Activated CD4-positive, alpha-beta memory T cell treated with anti-CD3 and anti-CD28 coated beads for 36 hours (primary cell): ENCODE results near the gene CDKN2AIPNL. TPM values are rescaled to one million over a fixed set of nuclear protein-coding genes. Genes with fewer than 3 reads are reported as not detected.

Experiments
- CTCF ChIA-PET: fragments of 350-600 bp; sonication (Branson Sonifier 250); formaldehyde crosslinking; loops from one replicate; lab custom pipeline; 2021; ENCODE audit warnings: antibody characterized with exemption, inconsistent platforms; lab: Charles Lee
- POLR2A ChIA-PET: fragments of 350-600 bp; sonication (Branson Sonifier 250); formaldehyde crosslinking; loops from one replicate; lab custom pipeline; 2021; ENCODE audit warnings: antibody characterized with exemption; lab: Charles Lee
- DNase-seq: peaks from one replicate; pipeline ENCODE4 v3.0.0-alpha.2; 2020
- H3K27ac Mint-ChIP-seq: one replicate; pipeline ENCODE4 v1.8.0; 2021; ENCODE audit warnings: mixed read lengths
- H3K27me3 Mint-ChIP-seq: one replicate; pipeline ENCODE4 v1.8.0; 2021; ENCODE audit warnings: mixed read lengths
- H3K36me3 Mint-ChIP-seq: one replicate; pipeline ENCODE4 v1.8.0; 2021; ENCODE audit warnings: mixed read lengths
- H3K4me1 Mint-ChIP-seq: one replicate; pipeline ENCODE4 v1.8.0; 2021; ENCODE audit warnings: low read depth, mixed read lengths
- H3K4me3 Mint-ChIP-seq: one replicate; pipeline ENCODE4 v1.8.0; 2021; ENCODE audit warnings: mild to moderate bottlenecking, mixed read lengths
- H3K9me3 Mint-ChIP-seq: one replicate; pipeline ENCODE4 v1.8.0; 2021; ENCODE audit warnings: mixed read lengths
- intact Hi-C: fragments of 100-400 bp; cut with micrococcal nuclease; formaldehyde crosslinking; loops from one replicate; pipeline ENCODE4 v1.15.1; 2023
- total RNA-seq, 2 experiments: library from RNA; stranded (reverse); gene quantifications; one replicate each; pipeline ENCODE4 v1.2.3, GENCODE V29; 2021

CDKN2AIPNL gene
- total RNA-seq, 2 experiments from 2014 or later, result 32.0 to 33.3 TPM

DNA sequence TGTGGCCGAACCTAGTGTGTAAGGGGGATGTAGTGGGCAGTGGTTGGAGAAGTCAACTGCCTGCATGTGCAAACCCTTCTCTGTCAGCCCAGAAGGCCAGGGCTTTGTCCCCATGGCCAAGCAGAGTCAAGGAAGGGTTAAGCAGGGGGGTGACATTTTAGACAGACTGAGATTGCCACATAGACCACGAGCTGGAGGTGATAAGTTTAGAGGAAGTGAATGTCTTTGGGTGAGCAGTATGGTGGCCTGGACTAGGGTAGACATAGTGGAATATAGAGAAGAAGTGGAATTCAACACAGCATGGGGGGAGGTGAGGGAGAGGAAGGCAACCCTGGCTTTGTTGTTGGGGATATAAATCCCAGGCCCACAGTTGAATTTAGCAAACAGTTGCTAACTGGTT, 38.7 kb upstream of the CDKN2AIPNL start:
- no peaks in the 10 kb centered on the region for H3K36me3 Mint-ChIP-seq
- H3K9me3 Mint-ChIP-seq, result no peaks in the 10 kb centered on the region
- intact Hi-C loops, result no loop called here
- no peak overlapping the region for H3K4me3 Mint-ChIP-seq
- ChIA-PET POLR2A (no interaction called here), CTCF (no interaction called here)
- no peak overlapping the region for H3K27ac Mint-ChIP-seq
- H3K27me3 Mint-ChIP-seq, result no peaks in the 10 kb centered on the region
- no peak for DNase-seq
- no peaks in the 10 kb centered on the region for H3K4me1 Mint-ChIP-seq

DNA sequence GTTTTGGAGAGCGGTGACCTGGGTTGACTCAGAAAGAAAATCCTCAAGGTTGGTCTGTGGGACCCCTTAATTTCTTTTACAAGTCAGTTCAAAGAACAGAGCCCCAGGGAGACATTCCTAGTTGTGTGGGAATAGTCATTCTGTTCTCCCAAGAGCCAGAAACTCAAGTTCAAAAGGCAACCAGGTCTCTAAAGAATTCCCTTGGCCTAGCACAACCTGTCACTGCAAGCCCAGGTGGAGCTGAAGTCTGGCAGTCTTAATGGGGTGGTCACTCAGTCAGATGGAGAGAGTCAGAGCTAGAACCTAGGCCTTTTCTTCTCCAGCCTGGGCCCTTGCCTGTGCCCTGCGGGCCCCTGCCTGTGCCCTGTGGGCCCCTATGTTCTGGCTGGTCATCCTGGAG, 37.5 kb upstream of the CDKN2AIPNL start:
- DNase-seq, result no peak
- ChIA-PET POLR2A (interaction anchor here (1.4 kb wide), 1 partner anchor 12 kb away, joined by 3 read pairs; no protein-coding TSS in a partner anchor), CTCF (no interaction called here)
- no peaks in the 10 kb centered on the region for H3K4me1 Mint-ChIP-seq
- H3K36me3 Mint-ChIP-seq, result no peaks in the 10 kb centered on the region
- H3K9me3 Mint-ChIP-seq, result no peaks in the 10 kb centered on the region
- intact Hi-C loops, result no loop called here
- H3K27me3 Mint-ChIP-seq, result no peaks in the 10 kb centered on the region
- no peak overlapping the region for H3K4me3 Mint-ChIP-seq
- no peak overlapping the region for H3K27ac Mint-ChIP-seq

DNA sequence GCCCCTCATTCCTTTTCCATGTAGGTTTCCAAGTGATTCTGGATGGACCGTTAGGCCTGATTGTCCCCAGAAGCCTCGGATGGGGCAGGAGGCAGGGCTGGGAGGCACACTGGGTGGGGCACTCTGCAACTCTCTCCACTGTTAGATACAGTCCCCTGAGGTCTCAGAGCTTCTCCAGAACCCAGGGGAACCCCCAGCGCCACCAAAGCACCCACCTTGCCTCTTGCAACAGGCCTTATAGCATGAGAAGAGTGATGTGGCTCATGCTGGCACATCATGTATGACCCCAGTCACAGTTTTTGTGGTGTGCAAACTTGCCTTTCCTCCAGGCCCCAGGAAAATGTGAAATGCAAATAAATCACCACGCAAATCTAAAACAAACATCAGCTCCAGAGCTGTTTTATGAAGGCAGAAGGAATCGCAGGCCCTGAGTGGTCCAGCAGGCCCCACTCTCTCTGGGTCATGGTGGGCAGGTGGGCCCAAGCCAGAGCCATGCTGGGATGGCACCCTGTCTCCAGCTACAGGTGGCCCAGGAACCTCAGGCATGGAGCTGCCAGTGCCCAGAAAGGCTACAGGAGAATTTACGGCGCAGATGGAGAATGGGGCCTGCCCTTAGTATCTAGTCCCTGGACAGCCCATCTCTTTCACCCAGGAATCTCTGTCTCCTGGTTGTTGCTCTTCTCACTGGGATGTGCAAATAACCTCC, 36.3 kb upstream of the CDKN2AIPNL start:
- Mint-ChIP-seq H3K27ac (no peak overlapping the region), H3K27me3 (no peaks in the 10 kb centered on the region), H3K36me3 (no peaks in the 10 kb centered on the region), H3K4me1 (no peaks in the 10 kb centered on the region), H3K9me3 (no peaks in the 10 kb centered on the region), H3K4me3 (no peak overlapping the region)
- CTCF ChIA-PET, result interaction anchor here (0.7 kb wide), 1 partner anchor 11 kb away, joined by 3 read pairs; no protein-coding TSS in a partner anchor
- no peak for DNase-seq
- intact Hi-C loops, result no loop called here
- POLR2A ChIA-PET, result interaction anchor here (1.4 kb wide), 1 partner anchor 11 kb away, joined by 3 read pairs; no protein-coding TSS in a partner anchor

DNA sequence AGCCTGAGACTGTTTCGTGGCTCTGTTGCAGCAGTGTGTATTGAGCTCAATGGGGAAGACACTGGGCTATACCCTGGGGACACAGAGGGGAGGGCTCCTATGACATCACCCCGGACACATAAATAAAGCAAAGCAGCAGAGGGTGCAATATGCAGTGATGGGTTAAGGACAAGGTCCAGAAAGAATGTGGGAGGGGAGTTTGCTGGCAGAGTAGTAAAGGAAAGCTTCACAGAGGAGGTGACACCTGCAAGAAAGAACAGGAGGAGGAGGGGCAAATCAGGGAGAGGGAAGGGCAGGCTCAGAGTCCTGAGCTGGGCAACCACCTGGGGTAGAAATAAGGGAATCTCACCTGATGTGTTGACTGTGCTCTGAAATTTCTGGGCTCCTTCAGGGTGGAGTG, 35.3 kb upstream of the CDKN2AIPNL start:
- no peak overlapping the region for H3K4me3 Mint-ChIP-seq
- ChIA-PET POLR2A (no interaction called here), CTCF (interaction anchor here (1.3 kb wide), 1 partner anchor 131 kb away, joined by 3 read pairs; no protein-coding TSS in a partner anchor)
- H3K4me1 Mint-ChIP-seq, result no peaks in the 10 kb centered on the region
- intact Hi-C loops, result no loop called here
- H3K27me3 Mint-ChIP-seq, result no peaks in the 10 kb centered on the region
- no peaks in the 10 kb centered on the region for H3K9me3 Mint-ChIP-seq
- no peaks in the 10 kb centered on the region for H3K36me3 Mint-ChIP-seq
- no peak overlapping the region for H3K27ac Mint-ChIP-seq
- DNase-seq, result no peak

DNA sequence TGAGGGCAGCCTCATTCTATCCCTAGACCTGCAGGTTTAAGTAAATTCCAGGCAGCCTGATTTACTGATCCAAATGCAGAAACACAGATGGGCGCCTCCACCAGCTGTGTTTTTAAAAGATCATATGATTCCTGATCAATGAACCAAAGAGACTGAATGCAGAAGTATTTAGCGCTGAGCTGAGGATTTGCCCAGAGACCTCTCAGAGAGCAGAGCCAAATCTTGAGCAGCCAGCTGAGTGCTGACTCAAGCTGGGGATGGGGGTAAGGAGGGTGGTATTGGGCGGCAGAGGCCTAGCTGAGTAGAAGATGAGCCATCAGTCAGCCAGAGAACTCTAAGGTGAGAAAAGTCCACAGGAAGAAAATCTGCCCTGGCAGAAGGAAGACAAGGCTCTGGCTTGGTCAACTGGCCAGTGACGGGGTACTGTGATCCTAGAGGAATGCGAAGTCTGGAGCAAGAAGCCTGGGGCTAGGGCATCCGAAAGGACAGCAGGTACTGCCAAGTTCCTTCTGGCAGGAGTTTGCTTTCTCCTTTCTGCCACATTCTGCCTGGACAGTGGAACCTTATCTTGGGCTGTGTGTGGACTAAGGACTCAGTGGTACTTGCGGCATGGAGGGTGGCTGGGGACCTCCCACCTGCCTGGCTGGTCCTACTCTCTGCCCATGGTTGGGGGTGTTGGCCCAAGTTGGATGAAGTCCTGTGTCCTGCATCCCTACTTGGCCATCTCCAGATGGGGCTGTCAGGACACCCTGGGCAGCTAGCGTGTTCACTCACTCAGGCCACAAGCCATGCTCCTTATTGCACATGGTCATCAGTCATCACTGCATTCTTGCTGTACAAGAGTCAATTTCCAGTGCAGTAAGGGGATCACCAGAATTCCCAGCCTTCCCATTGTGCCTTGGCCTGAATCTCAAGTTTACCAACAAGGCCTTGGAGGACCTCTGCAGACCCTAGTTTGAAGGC, 34.5 kb upstream of the CDKN2AIPNL start:
- no peaks in the 10 kb centered on the region for H3K4me1 Mint-ChIP-seq
- H3K9me3 Mint-ChIP-seq, result no peaks in the 10 kb centered on the region
- no peak for DNase-seq
- no peak overlapping the region for H3K4me3 Mint-ChIP-seq
- H3K27ac Mint-ChIP-seq, result no peak overlapping the region
- H3K27me3 Mint-ChIP-seq, result no peaks in the 10 kb centered on the region
- intact Hi-C loops, result no loop called here
- no peaks in the 10 kb centered on the region for H3K36me3 Mint-ChIP-seq
- ChIA-PET POLR2A (interaction anchor here (0.6 kb wide), 1 partner anchor 577 kb away, joined by 3 read pairs; no protein-coding TSS in a partner anchor), CTCF (interaction anchor here (1.3 kb wide), 1 partner anchor 132 kb away, joined by 3 read pairs; no protein-coding TSS in a partner anchor)

DNA sequence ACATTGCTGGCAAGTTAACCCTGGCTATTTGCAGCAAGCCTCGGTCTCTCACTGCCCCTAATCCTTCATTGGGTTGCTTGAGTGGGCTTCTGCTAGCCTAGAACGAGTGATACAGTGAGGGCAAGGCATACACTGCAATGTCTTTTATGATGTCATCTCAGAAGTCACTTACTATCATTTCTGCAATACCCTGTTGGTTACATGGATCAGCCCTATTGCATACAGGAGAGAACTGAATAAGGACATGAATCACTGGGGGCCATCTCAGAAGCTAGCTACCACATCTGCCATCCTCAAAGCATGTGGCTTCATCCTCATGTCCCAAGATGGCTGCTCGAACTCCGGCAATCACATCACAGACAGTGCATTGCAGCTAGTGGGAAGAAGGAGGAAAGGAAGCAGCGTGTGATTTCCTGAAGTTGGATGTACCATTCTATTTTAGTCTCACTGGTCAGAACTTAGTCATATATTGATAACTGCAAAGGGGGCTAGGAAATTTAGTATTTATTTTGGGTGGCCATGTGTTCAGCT, 33.3 kb upstream of the CDKN2AIPNL start:
- POLR2A ChIA-PET, result no interaction called here
- H3K36me3 Mint-ChIP-seq, result no peaks in the 10 kb centered on the region
- no peaks in the 10 kb centered on the region for H3K9me3 Mint-ChIP-seq
- H3K4me1 Mint-ChIP-seq, result no peaks in the 10 kb centered on the region
- CTCF ChIA-PET, result no interaction called here
- no peak for DNase-seq
- intact Hi-C loops, result no loop called here
- no peak overlapping the region for H3K4me3 Mint-ChIP-seq
- no peak overlapping the region for H3K27ac Mint-ChIP-seq
- no peaks in the 10 kb centered on the region for H3K27me3 Mint-ChIP-seq

DNA sequence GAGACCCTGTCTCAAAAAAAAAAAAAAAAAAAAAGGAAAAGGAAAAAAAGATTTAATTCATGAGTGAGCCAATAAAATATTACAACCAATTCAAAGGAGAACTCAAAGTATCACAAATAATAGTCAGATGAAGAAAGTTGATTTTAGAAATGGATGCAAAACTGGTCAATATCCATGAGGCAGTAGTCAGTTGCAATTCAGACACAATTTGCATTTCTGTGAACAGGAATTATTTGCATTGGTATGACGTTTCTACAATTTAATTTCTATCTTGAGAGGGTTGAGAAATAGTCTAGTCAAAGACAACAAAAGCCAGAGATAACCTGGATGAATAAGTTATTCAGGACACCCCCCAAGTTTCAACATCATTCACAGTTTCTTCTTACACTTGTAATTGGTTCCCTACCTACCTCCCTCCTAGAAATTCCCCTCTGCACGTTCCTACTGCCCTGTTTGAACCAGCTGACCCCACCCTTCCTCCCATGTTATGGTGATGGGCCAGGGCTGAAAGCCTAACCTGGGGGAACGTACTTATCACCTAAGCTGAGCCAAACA, 28.6 kb upstream of the CDKN2AIPNL start:
- no peak for DNase-seq
- Mint-ChIP-seq H3K9me3 (no peaks in the 10 kb centered on the region), H3K27ac (no peak overlapping the region), H3K4me1 (peaks cover 19% of the 10 kb centered on the region), H3K27me3 (no peaks in the 10 kb centered on the region), H3K36me3 (no peaks in the 10 kb centered on the region), H3K4me3 (no peak overlapping the region)
- intact Hi-C loops, result no loop called here
- CTCF ChIA-PET, result no interaction called here
- POLR2A ChIA-PET, result no interaction called here

DNA sequence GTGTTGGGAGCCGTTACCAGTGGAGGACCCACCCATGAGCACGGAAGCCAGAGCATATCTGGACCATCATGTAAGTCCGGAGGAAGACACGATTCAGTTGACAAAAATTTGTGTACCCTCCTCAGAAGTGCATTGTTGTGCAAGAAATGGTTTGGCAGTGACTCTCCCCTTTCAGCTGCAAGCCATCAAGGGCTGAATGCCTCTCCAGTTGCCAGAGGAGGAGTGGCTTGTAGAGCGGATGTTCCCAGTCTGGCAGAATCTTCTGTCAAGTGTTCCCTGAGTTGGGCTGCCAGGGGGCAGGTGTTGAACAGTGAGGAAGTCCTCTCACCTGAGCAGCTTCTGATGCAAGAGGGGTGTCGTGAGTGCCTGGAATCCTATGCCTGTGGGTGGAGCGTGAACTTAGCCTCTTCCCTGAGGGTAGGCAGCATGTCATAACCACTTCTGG, 27.6 kb upstream of the CDKN2AIPNL start:
- no peak overlapping the region for H3K4me3 Mint-ChIP-seq
- ChIA-PET POLR2A (no interaction called here), CTCF (no interaction called here)
- H3K27ac Mint-ChIP-seq, result no peak overlapping the region
- DNase-seq, result no peak
- intact Hi-C loops, result no loop called here
- H3K27me3 Mint-ChIP-seq, result no peaks in the 10 kb centered on the region
- no peaks in the 10 kb centered on the region for H3K9me3 Mint-ChIP-seq
- peaks cover 20% of the 10 kb centered on the region for H3K4me1 Mint-ChIP-seq
- H3K36me3 Mint-ChIP-seq, result no peaks in the 10 kb centered on the region

DNA sequence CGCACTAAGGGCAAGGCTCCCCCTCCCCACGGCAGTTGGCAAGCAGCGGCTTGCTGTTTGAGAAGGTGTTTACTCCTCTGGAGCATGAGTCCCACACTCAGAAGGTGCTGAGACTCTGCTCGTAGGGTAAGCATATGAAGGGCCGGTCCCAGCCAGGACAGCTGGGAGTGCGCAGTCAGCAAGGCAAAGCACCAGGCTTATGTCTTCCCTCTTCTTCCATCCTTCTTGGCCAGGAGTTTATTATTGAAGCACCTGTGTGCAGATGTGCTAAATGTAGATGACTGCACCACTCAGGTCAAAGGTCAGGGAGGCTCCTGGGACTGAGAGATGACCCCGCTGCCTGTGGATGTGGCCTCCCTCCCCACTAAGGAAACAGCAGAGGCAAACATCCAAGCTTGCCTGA, 27.0 kb upstream of the CDKN2AIPNL start:
- no peak for DNase-seq
- Mint-ChIP-seq H3K4me3 (no peak overlapping the region), H3K9me3 (no peaks in the 10 kb centered on the region), H3K4me1 (peaks cover 21% of the 10 kb centered on the region), H3K36me3 (no peaks in the 10 kb centered on the region), H3K27ac (no peak overlapping the region), H3K27me3 (no peaks in the 10 kb centered on the region)
- CTCF ChIA-PET, result interaction anchor here (0.6 kb wide), 1 partner anchor 64 kb away, joined by 3 read pairs; no protein-coding TSS in a partner anchor
- intact Hi-C loops, result no loop called here
- POLR2A ChIA-PET, result no interaction called here

DNA sequence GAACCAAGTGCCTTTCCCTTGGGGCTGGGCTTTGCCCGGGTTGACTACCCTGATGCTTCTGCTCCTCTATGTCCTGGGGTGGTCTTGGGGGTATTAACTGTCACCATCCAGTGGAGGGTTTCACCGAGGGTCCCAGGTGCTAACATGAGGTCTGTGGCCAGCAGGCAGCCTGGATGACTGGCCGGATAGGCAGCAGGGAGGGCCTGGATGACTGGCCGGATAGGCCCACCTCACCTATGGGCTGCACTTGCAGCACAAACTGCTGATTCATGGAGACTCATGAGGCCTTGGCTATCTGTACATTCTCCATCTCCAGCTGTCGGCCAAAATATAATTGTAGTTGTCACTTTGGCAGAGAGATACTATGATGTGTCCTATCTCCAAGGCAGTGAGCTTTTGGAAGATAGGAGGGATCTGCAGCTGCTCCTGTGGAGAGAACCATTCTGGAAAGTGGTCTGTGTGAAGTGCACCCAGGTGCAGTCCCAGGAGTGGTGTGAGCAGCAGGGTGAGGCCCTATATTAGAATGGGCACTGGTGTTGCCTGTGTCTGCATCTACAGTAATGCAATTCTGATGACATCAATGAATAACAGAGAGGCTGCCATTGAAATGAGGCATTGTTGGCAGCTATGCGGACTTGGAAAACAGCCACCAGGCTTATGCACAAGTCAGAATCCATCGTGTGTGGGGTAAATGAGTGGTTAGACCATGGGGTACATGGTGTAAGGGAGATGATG, 26.3 kb upstream of the CDKN2AIPNL start:
- peaks cover 22% of the 10 kb centered on the region for H3K4me1 Mint-ChIP-seq
- intact Hi-C loops, result loop anchor here (1.0 to 2.0 kb wide), 2 partner anchors 65 to 88 kb away; no protein-coding TSS in a partner anchor
- H3K27ac Mint-ChIP-seq, result no peak overlapping the region

DNA sequence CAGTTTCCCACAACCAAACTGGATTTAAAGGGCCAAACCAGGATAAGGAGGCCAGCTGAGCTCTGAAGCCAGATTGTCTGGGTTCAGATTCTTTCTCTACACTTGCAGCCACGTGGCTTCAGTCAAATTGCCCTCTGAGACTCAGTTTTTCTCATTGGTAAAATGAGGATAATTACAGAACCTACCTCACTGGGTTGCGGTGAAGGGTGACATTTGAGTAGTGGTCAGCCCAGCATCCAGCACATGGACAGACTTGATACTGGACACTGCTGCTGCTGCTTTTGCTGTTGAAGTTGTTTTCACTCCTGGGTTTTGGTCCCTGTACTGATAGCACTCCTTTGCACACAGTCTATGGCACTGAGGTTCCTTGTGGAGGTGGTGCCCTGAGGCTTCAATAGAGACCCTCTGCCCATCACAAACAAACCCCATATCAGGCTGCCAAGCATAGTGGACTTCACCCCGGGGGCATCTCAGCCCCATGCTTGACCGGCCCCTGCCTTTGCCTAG, 25.7 kb upstream of the CDKN2AIPNL start:
- intact Hi-C loops, result loop anchor here (1.0 to 2.0 kb wide), 2 partner anchors 65 to 89 kb away; no protein-coding TSS in a partner anchor
- CTCF ChIA-PET, result interaction anchor here (0.6 to 2.1 kb wide), 6 partner anchors 10 to 150 kb away, joined by 3 to 9 read pairs (median 4); partner anchors contain the start of gene CDKN2AIPNL
- H3K4me3 Mint-ChIP-seq, result no peak overlapping the region

More for the DNA sequence above, 26.3 kb upstream of the CDKN2AIPNL start:
- Mint-ChIP-seq H3K36me3 (no peaks in the 10 kb centered on the region), H3K4me3 (no peak overlapping the region), H3K27me3 (no peaks in the 10 kb centered on the region), H3K9me3 (no peaks in the 10 kb centered on the region)
- no peak for DNase-seq
- CTCF ChIA-PET, result interaction anchor here (0.7 to 1.4 kb wide), 3 partner anchors 28 to 149 kb away, joined by 3 to 6 read pairs (median 3); no protein-coding TSS in a partner anchor
- POLR2A ChIA-PET, result interaction anchor here (1.9 to 2.3 kb wide), 2 partner anchors 65 to 66 kb away, joined by 6 to 7 read pairs; partner anchors contain the start of gene UBE2B

More for the DNA sequence above, 25.7 kb upstream of the CDKN2AIPNL start:
- no peaks in the 10 kb centered on the region for H3K9me3 Mint-ChIP-seq
- DNase-seq, result no peak
- POLR2A ChIA-PET, result interaction anchor here (1.0 to 2.3 kb wide), 6 partner anchors 11 to 90 kb away, joined by 3 to 7 read pairs (median 4); partner anchors contain the start of gene UBE2B
- no peaks in the 10 kb centered on the region for H3K36me3 Mint-ChIP-seq
- H3K27me3 Mint-ChIP-seq, result no peaks in the 10 kb centered on the region
- peaks cover 28% of the 10 kb centered on the region for H3K4me1 Mint-ChIP-seq
- H3K27ac Mint-ChIP-seq, result peak overlapping the region; percentile 77
